SK-N-SH treated with all-trans-retinoic acid at 6 μM for 48 hours (cell line): ENCODE data around the gene FMC1.
A peak's percentile ranks its signal among the peaks of the same experiment; 100 is the strongest.

Experiments
- ATAC-seq: fragments of 200-7000 bp; cut with Tn5 transposase; 3 replicates; pipeline ENCODE4 v1.9.1; 2020; ENCODE audit warnings: mild to moderate bottlenecking, moderate library complexity
- ARNTL ChIP-seq: fragments of 450-650 bp; formaldehyde crosslinking; IDR thresholded peaks from 2 replicates; pipeline ENCODE4 v1.5.0; 2020; ENCODE audit warnings: low read depth, mild to moderate bottlenecking, moderate library complexity, borderline replicate concordance
- BACH2 ChIP-seq: fragments of 250-450 bp; sonication (Bioruptor Pico); IDR thresholded peaks from 2 replicates; pipeline ENCODE4 v1.9.0; 2021; ENCODE audit warnings: mild to moderate bottlenecking, borderline replicate concordance
- CSDC2 ChIP-seq: fragments of 250-450 bp; sonication (Bioruptor Pico); IDR thresholded peaks from 2 replicates; pipeline ENCODE4 v1.5.0; 2020; ENCODE audit warnings: mild to moderate bottlenecking, moderate library complexity
- ESRRG ChIP-seq: fragments of 250-450 bp; sonication (Bioruptor Pico); IDR thresholded peaks from 2 replicates; pipeline ENCODE4 v1.6.1; 2021; ENCODE audit warnings: mild to moderate bottlenecking
- GLIS3 ChIP-seq: fragments of 250-450 bp; sonication (Bioruptor Pico); IDR thresholded peaks from 2 replicates; pipeline ENCODE4 v1.5.0; 2020; ENCODE audit warnings: mild to moderate bottlenecking, moderate library complexity
- OSR1 ChIP-seq: fragments of 250-450 bp; sonication (Bioruptor Pico); IDR thresholded peaks from 2 replicates; pipeline ENCODE4 v1.8.0; 2022; ENCODE audit warnings: moderate library complexity, mild to moderate bottlenecking, inconsistent platforms
- PPARA ChIP-seq: fragments of 250-450 bp; sonication (Bioruptor Pico); IDR thresholded peaks from 2 replicates; pipeline ENCODE4 v1.5.0; 2020; ENCODE audit warnings: mild to moderate bottlenecking, borderline replicate concordance
- RARB ChIP-seq: fragments of 250-450 bp; sonication (Bioruptor Pico); IDR thresholded peaks from 2 replicates; pipeline ENCODE4 v1.8.0; 2021; ENCODE audit warnings: mild to moderate bottlenecking, moderate library complexity
- SNAI2 ChIP-seq: fragments of 250-450 bp; sonication (Bioruptor Pico); IDR thresholded peaks from 2 replicates; pipeline ENCODE4 v1.5.0; 2020; ENCODE audit warnings: mild to moderate bottlenecking, moderate library complexity
- TCF4 ChIP-seq: fragments of 250-450 bp; sonication (Bioruptor Pico); IDR thresholded peaks from 2 replicates; pipeline ENCODE4 v1.8.0; 2021; ENCODE audit warnings: mild to moderate bottlenecking, moderate library complexity, borderline replicate concordance
- TOX ChIP-seq: fragments of 250-450 bp; sonication (Bioruptor Pico); IDR thresholded peaks from 2 replicates; pipeline ENCODE4 v1.8.0; 2021; ENCODE audit warnings: mild to moderate bottlenecking, moderate library complexity, borderline replicate concordance
- ZC3H10 ChIP-seq: fragments of 250-450 bp; sonication (Bioruptor Pico); IDR thresholded peaks from 2 replicates; pipeline ENCODE4 v1.5.1; 2021; ENCODE audit warnings: mild to moderate bottlenecking, moderate library complexity
- ZFP3 ChIP-seq: fragments of 250-450 bp; sonication (Bioruptor Pico); IDR thresholded peaks from 2 replicates; pipeline ENCODE4 v1.5.0; 2020; ENCODE audit warnings: mild to moderate bottlenecking, moderate library complexity
- ZFP30 ChIP-seq: fragments of 450-650 bp; formaldehyde crosslinking; IDR thresholded peaks from 2 replicates; pipeline ENCODE4 v1.5.0; 2022; ENCODE audit warnings: mild to moderate bottlenecking, moderate library complexity
- ZNF565 ChIP-seq: fragments of 450-650 bp; formaldehyde crosslinking; conservative IDR thresholded peaks from 2 replicates; pipeline ENCODE4 v1.5.0; 2020; ENCODE audit warnings: low read depth, mild to moderate bottlenecking, moderate library complexity
- ZNF70 ChIP-seq: fragments of 450-650 bp; formaldehyde crosslinking; IDR thresholded peaks from 2 replicates; pipeline ENCODE4 v1.5.0; 2020; ENCODE audit warnings: mild to moderate bottlenecking, moderate library complexity
- ZNF8 ChIP-seq: fragments of 450-650 bp; formaldehyde crosslinking; IDR thresholded peaks from 2 replicates; pipeline ENCODE4 v1.5.0; 2020; ENCODE audit warnings: mild to moderate bottlenecking, moderate library complexity
- TF ChIP-seq, protein P1 (sequence below): fragments of 250-450 bp; sonication (Bioruptor Pico); IDR thresholded peaks from 2 replicates; pipeline ENCODE4 v1.8.0; 2021; ENCODE audit warnings: low read depth, mild to moderate bottlenecking, moderate library complexity, borderline replicate concordance
- TF ChIP-seq, protein P2 (sequence below): fragments of 250-450 bp; sonication (Bioruptor Pico); IDR thresholded peaks from 2 replicates; pipeline ENCODE4 v1.5.1; 2021; ENCODE audit warnings: mild to moderate bottlenecking, moderate library complexity
- TF ChIP-seq, protein P3 (sequence below): fragments of 250-450 bp; sonication (Bioruptor Pico); IDR thresholded peaks from 2 replicates; pipeline ENCODE4 v1.8.0; 2020; ENCODE audit warnings: mild to moderate bottlenecking, moderate library complexity, borderline replicate concordance
- TF ChIP-seq, protein P4 (sequence below): fragments of 250-450 bp; sonication (Bioruptor Pico); IDR thresholded peaks from 2 replicates; pipeline ENCODE4 v1.5.0; 2020; ENCODE audit warnings: mild to moderate bottlenecking, moderate library complexity
- TF ChIP-seq, protein P5 (sequence below): fragments of 250-450 bp; sonication (Bioruptor Pico); IDR thresholded peaks from 2 replicates; pipeline ENCODE4 v1.5.1; 2020; ENCODE audit warnings: low read depth, mild to moderate bottlenecking, moderate library complexity

Gene FMC1

DNA sequence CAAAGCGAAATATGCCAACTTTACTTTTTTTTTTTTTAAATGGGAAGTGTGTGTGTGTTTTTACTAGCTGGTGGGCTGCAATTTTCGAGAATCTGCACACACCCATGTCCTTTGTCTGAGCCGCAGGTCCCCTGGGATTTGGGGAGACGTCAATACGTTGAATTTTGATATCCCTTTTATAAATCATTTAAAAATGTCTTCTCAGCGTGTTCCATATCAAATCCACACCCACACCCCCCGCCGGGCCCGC lies 404 bp upstream of the FMC1 start:
- no peak for ATAC-seq
- TF ChIP-seq OSR1 (CRISPR knock-in tag) (no peak), TOX (0 out of 2 replicates have a peak, but pooled peaks have one; percentile 20), SNAI2 (0 out of 2 replicates have a peak, but pooled peaks have one; percentile 68), ZC3H10 (CRISPR knock-in tag) (no peak)

DNA sequence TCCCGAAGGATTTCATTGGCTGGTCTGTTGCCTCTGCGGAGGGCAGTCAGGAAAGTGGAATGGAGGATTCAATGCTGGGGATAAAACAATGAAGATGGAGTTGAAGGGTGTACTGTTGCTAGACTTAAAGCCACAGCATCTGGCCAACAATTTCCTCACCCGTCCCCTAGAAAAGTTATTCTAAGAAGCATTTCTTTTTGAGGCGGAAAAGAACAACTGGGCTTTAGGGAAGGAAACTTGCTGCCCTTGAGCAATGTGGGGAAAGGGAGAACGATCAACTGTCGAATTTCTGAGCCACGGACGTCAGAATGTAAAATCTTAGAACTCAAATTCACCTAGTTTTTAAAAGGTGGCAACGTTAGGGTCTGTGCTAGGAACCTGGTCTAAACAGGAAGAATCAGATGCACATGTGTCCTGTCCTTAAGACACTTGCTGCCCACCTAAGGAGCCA lies 664 bp downstream of the FMC1 start:
- ATAC-seq, result no peak
- no peak for TF ChIP-seq SNAI2
- no peak for TF ChIP-seq BACH2
- no peak for TF ChIP-seq PPARA (CRISPR knock-in tag)
- no peak for TF ChIP-seq CSDC2 (CRISPR knock-in tag)
- TF ChIP-seq, protein P1, sequence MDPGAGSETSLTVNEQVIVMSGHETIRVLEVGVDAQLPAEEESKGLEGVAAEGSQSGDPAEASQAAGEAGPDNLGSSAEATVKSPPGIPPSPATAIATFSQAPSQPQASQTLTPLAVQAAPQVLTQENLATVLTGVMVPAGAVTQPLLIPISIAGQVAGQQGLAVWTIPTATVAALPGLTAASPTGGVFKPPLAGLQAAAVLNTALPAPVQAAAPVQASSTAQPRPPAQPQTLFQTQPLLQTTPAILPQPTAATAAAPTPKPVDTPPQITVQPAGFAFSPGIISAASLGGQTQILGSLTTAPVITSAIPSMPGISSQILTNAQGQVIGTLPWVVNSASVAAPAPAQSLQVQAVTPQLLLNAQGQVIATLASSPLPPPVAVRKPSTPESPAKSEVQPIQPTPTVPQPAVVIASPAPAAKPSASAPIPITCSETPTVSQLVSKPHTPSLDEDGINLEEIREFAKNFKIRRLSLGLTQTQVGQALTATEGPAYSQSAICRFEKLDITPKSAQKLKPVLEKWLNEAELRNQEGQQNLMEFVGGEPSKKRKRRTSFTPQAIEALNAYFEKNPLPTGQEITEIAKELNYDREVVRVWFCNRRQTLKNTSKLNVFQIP, result no peak

DNA sequence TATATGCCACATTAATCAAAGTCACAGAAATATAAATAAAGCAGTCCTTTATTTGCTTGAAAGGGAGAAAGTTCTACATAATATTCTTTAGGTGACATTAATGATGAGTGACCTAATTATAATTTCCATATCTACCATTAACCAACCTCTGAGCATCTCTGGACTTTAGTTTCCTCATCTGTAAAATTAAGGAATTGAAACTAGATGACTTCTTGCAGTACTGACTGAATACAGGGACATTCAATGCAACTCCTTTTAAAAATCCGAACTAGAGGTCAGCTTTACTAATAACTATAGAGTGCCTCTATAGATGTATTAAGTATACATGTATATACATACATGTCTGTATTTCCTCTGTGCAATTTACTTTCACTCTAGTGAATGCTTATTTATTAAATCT lies 3.9 kb downstream of the FMC1 start:
- no peak for ATAC-seq
- TF ChIP-seq, protein P2, sequence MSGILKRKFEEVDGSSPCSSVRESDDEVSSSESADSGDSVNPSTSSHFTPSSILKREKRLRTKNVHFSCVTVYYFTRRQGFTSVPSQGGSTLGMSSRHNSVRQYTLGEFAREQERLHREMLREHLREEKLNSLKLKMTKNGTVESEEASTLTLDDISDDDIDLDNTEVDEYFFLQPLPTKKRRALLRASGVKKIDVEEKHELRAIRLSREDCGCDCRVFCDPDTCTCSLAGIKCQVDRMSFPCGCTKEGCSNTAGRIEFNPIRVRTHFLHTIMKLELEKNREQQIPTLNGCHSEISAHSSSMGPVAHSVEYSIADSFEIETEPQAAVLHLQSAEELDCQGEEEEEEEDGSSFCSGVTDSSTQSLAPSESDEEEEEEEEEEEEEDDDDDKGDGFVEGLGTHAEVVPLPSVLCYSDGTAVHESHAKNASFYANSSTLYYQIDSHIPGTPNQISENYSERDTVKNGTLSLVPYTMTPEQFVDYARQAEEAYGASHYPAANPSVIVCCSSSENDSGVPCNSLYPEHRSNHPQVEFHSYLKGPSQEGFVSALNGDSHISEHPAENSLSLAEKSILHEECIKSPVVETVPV, result no peak
- TF ChIP-seq ESRRG (CRISPR knock-in tag) (no peak), RARB (no peak), PPARA (CRISPR knock-in tag) (no peak), ZNF565 (CRISPR knock-in tag) (no peak), TOX (no peak), ARNTL (CRISPR knock-in tag) (no peak), SNAI2 (no peak), CSDC2 (CRISPR knock-in tag) (no peak), GLIS3 (CRISPR knock-in tag) (no peak), BACH2 (no peak), ZFP3 (CRISPR knock-in tag) (no peak), ZFP30 (CRISPR knock-in tag) (no peak), ZNF8 (no peak)
- TF ChIP-seq, protein P3, sequence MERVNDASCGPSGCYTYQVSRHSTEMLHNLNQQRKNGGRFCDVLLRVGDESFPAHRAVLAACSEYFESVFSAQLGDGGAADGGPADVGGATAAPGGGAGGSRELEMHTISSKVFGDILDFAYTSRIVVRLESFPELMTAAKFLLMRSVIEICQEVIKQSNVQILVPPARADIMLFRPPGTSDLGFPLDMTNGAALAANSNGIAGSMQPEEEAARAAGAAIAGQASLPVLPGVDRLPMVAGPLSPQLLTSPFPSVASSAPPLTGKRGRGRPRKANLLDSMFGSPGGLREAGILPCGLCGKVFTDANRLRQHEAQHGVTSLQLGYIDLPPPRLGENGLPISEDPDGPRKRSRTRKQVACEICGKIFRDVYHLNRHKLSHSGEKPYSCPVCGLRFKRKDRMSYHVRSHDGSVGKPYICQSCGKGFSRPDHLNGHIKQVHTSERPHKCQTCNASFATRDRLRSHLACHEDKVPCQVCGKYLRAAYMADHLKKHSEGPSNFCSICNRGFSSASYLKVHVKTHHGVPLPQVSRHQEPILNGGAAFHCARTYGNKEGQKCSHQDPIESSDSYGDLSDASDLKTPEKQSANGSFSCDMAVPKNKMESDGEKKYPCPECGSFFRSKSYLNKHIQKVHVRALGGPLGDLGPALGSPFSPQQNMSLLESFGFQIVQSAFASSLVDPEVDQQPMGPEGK (CRISPR knock-in tag), result no peak
- TF ChIP-seq, protein P4, sequence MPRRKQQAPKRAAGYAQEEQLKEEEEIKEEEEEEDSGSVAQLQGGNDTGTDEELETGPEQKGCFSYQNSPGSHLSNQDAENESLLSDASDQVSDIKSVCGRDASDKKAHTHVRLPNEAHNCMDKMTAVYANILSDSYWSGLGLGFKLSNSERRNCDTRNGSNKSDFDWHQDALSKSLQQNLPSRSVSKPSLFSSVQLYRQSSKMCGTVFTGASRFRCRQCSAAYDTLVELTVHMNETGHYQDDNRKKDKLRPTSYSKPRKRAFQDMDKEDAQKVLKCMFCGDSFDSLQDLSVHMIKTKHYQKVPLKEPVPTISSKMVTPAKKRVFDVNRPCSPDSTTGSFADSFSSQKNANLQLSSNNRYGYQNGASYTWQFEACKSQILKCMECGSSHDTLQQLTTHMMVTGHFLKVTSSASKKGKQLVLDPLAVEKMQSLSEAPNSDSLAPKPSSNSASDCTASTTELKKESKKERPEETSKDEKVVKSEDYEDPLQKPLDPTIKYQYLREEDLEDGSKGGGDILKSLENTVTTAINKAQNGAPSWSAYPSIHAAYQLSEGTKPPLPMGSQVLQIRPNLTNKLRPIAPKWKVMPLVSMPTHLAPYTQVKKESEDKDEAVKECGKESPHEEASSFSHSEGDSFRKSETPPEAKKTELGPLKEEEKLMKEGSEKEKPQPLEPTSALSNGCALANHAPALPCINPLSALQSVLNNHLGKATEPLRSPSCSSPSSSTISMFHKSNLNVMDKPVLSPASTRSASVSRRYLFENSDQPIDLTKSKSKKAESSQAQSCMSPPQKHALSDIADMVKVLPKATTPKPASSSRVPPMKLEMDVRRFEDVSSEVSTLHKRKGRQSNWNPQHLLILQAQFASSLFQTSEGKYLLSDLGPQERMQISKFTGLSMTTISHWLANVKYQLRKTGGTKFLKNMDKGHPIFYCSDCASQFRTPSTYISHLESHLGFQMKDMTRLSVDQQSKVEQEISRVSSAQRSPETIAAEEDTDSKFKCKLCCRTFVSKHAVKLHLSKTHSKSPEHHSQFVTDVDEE, result no peak
- TF ChIP-seq, protein P5, sequence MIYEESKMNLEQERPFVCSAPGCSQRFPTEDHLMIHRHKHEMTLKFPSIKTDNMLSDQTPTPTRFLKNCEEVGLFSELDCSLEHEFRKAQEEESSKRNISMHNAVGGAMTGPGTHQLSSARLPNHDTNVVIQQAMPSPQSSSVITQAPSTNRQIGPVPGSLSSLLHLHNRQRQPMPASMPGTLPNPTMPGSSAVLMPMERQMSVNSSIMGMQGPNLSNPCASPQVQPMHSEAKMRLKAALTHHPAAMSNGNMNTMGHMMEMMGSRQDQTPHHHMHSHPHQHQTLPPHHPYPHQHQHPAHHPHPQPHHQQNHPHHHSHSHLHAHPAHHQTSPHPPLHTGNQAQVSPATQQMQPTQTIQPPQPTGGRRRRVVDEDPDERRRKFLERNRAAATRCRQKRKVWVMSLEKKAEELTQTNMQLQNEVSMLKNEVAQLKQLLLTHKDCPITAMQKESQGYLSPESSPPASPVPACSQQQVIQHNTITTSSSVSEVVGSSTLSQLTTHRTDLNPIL (CRISPR knock-in tag), result no peak

DNA sequence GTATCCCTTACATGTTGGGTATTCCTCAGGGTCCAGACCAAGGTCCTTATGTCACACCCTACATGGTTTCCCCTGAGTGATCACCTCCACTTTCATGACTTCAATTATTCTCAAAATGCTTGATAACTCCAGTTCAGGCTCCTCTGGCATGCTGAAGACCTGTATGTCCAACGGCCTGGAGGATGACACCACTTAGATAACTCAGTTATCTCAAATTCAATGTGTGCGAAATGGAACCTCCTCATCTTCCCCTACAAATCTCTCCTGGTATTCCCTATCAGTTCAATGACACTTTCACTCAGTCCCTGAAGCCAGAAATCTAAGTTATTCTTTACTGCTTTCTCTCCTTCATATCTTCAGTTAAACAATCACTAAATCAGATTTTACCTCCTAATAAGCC lies 9.9 kb downstream of the FMC1 start:
- no peak for ATAC-seq
- TF ChIP-seq PPARA (CRISPR knock-in tag) (no peak), ZNF70 (CRISPR knock-in tag) (no peak), ZFP3 (CRISPR knock-in tag) (no peak), ARNTL (CRISPR knock-in tag) (no peak), TOX (no peak), ZNF8 (no peak), ZFP30 (CRISPR knock-in tag) (no peak), ESRRG (CRISPR knock-in tag) (no peak), CSDC2 (CRISPR knock-in tag) (no peak), TCF4 (CRISPR knock-in tag) (no peak), OSR1 (CRISPR knock-in tag) (no peak), BACH2 (no peak)
- TF ChIP-seq, protein P4, result no peak
- TF ChIP-seq, protein P2, result no peak
